Left renal pelvis (tissue), 4 donors: ENCODE results near the gene TSPEAR. TPM values are rescaled to one million over a fixed set of nuclear protein-coding genes. Genes with fewer than 3 reads are reported as not detected.
"Not testable (repeated sequence)": the region's sequence is repeated elsewhere in the genome, so short reads cannot be mapped to it uniquely, and the experiment has no call there.

ENCODE experiments used
- DNase-seq, 4 donors: peaks; one replicate each; pipeline ENCODE4 v3.0.0-alpha.2; 2013; ENCODE audit warnings: low read depth in 4 of 4, low spot score in 3 of 4
- polyA plus RNA-seq, 4 donors: library from polyadenylated mRNA; unstranded; fragments of 120-200 nt; gene quantifications; one replicate each; pipeline ENCODE4 v1.2.1, GENCODE V29; 2013; ENCODE audit not compliant: insufficient read length in 4 of 4

Gene TSPEAR
- polyA plus RNA-seq, 4 donors, result 0.08 to 1.1 (median 0.74) TPM

GRCh38 chr21:44513389-44514217 lies 197.8 kb downstream of the TSPEAR start:
- no peak for DNase-seq

GRCh38 chr21:44512496-44513388 lies 198.6 kb downstream of the TSPEAR start:
- no peak for DNase-seq

GRCh38 chr21:44511938-44512275 lies 199.5 kb downstream of the TSPEAR start:
- no peak for DNase-seq

GRCh38 chr21:44511219-44511937 lies 200.0 kb downstream of the TSPEAR start:
- DNase-seq, result no peak

GRCh38 chr21:44510508-44511218 lies 200.7 kb downstream of the TSPEAR start:
- DNase-seq, result peak; percentile 16 to 57 (median 49)

GRCh38 chr21:44510109-44510507 lies 201.3 kb downstream of the TSPEAR start:
- DNase-seq, result no peak

- DNase-seq, result no peak
Observed at GRCh38 chr21:44509539-44509938, 201.8 kb downstream of the TSPEAR start.

GRCh38 chr21:44508711-44509445 lies 202.5 kb downstream of the TSPEAR start:
- DNase-seq, result no peak

GRCh38 chr21:44508426-44508710 lies 203.0 kb downstream of the TSPEAR start:
- DNase-seq, result no peak

- no peak for DNase-seq
Observed at GRCh38 chr21:44507673-44508425, 203.5 kb downstream of the TSPEAR start.

- DNase-seq, result no peak
Observed at GRCh38 chr21:44506279-44507255, 204.8 kb downstream of the TSPEAR start.

GRCh38 chr21:44505673-44506278 lies 205.6 kb downstream of the TSPEAR start:
- no peak for DNase-seq

- DNase-seq, result no peak
Observed at GRCh38 chr21:44503901-44504399, 207.4 kb downstream of the TSPEAR start.

GRCh38 chr21:44503006-44503889 lies 208.1 kb downstream of the TSPEAR start:
- not testable (repeated sequence) for DNase-seq

GRCh38 chr21:44502171-44502958 lies 209.0 kb downstream of the TSPEAR start:
- DNase-seq, result no peak

- DNase-seq, result no peak
Observed at GRCh38 chr21:44500111-44500510, 211.3 kb downstream of the TSPEAR start.
